GM18517 (cell line): ENCODE results near the gene SLMAP.

Experiments used
- ATAC-seq: cut with Tn5 transposase; IDR thresholded peaks from one replicate; pipeline ENCODE4 v1.9.1; 2021; ENCODE audit warnings: mild to moderate bottlenecking, moderate library complexity; ENCODE audit not compliant: unreplicated experiment

SLMAP gene

DNA sequence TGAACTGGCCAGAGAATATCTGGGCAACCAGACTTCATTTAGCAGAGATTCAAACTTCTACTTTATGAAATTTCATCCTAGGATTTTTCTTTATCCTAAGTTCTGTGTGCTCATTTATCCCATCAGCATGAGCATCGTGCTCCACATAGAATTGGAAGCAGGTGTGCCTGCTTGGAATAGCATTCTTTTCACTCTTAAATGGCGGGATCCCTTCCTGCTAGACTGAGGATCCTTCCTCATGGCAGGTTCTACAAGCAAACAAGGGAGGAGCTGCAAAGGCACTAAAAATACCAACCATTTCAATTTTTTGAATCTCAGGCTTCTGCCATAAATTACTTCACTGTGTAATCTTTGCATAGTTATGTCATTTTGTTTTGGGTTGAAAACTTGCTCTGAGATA, 177.5 kb downstream of the SLMAP start:
- ATAC-seq, result no peak

DNA sequence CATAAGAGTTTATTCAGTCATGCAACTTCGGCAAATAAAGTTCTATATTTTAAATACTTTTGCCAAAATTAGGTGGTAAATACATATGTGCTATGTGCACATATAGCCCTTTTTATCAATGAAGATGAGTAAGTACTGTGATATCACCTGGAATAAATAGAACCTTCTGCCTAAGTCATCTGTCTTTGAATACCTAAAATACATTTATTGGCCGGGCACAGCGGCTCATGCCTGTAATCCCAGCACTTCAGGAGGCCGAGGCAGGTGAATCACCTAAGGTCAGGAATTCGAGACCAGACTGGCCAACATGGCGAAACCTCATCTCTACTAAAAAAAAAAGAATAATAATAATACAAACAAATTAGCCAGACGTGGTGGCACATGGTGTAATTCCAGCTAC, 178.3 kb downstream of the SLMAP start:
- no peak for ATAC-seq

GRCh38 chr3:57935539-57935938, 179.4 kb downstream of the SLMAP start:
- ATAC-seq, result no peak

DNA sequence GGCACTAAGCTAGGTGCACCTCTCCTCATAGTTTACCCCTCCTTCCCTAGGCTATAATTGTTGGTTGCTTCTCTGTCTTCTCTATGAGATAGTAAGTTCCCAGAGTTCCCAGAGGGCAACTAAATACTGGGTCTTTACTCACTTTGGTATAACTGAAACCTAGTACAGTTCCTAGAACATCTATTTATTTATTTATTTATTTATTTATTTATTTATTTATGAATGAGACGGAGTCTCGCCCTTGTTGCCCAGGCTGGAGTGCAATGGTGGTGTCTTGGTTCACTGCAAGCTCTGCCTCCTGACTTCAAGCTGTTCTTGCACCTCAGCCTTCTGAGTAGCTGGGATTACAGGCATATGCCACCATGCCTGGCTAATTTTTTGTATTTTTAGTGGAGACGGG, 181.0 kb downstream of the SLMAP start:
- no peak for ATAC-seq

DNA sequence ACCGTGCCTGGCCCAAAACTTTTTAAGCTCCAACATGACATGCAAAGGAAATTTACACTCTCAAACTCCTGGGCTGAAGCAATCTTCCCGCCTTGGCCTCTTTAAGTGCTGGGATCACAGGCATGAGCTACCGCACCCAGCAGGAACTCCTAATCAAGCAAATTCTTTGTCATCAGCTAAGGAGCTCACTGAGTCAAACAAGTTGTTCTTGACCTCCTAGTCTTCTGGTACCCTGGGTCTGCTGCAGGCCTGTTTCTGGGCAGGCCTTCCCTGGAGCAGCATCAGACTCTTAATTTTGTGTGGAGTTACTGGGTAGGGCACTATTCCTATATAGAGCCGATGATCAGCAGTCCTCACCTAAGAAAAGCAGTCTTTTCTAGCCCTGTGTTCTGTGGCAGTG, 183.7 kb downstream of the SLMAP start:
- ATAC-seq, result no peak

GRCh38 chr3:57942388-57942787, 186.3 kb downstream of the SLMAP start:
- ATAC-seq, result no peak

- no peak for ATAC-seq
Measured at GRCh38 chr3:57942872-57943283, 186.8 kb downstream of the SLMAP start.

GRCh38 chr3:57943525-57944495, 187.7 kb downstream of the SLMAP start:
- ATAC-seq, result no peak

DNA sequence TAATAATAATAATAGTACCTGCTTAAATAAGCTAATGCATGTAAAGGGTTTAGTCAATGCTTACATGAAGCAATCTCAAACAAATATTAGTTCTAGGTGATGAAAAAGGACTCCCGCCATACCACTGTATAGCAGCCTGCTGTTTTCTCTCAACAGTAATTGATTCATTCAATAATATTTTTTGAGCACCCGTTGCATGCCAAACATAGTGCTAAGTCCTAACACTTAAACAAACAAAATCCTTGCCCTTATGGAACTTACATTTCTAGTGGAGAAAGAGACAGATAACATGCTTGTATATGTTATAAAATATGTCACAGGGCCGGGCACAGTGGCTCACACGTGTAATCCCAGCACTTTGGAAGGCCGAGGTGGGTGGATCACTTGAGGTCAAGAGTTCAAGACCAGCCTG, 190.9 kb downstream of the SLMAP start:
- ATAC-seq, result no peak

DNA sequence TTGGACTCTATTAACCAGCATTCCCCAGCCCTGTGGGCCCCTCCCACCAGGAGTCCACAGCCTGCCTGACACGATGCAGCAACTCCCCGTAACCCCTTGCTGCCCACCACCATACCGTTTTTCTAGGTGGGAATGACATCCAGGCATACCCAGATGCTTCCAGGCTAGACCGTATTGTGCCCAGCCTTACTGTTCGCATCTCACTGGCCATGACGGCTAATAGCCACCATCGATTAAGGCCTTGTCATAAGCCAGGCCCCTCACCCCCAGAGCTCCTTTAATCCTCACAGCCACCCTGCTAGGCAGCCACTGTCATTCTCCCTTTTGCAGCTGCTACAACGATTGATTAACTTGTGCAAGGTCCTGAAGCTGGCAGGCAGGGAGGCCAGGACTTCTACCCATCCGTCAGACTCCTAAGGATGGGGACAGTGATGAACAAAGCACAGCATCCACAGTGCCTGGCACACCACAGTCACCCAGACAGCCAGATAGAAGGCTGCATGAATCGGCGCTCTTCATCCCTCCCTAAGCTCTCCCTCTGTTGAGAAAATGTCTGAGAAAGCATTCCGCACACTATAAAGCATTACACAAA, 192.1 kb downstream of the SLMAP start:
- ATAC-seq, result no peak

DNA sequence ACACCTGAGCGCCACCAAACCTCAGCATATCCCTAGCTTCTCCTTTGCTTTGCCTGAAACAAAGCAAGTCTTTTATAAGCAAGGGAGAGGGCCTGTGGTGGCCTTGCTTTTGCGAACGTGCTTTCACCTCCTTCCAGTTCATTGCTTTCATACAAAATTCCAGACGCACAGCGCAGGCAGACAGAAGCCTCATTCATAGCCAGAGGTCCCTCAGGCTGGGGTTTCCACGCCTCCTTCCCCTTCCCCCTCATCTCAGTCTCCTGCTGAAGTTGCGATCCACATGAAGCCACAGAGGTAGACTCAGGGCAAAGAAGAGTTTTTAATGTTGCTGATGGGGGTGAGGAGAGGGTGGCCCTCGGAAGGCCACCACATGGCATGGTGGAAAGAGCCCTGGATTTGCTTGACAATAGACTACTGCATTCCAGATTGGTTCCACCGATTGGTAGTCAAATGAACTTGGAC, 192.7 kb downstream of the SLMAP start:
- ATAC-seq, result no peak

DNA sequence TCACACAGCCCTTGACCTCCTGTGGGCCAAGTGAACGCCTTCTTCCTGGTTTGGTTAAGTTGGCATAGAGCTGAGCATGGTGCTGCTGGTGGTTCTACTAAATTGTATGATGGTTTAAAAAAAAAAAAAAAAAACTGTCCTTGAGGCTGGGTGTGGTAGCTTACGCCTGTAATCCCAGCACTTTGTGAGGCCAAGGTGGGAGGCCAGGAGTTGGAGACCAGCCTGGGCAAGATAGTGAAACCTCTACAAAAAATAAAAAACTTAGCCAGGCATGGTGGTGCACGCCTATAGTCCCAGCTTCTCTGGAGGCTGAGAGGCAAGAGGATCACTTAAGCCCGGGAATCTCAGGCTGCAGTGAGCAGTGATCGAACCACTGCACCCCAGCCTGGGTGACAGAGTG, 193.2 kb downstream of the SLMAP start:
- no peak for ATAC-seq

DNA sequence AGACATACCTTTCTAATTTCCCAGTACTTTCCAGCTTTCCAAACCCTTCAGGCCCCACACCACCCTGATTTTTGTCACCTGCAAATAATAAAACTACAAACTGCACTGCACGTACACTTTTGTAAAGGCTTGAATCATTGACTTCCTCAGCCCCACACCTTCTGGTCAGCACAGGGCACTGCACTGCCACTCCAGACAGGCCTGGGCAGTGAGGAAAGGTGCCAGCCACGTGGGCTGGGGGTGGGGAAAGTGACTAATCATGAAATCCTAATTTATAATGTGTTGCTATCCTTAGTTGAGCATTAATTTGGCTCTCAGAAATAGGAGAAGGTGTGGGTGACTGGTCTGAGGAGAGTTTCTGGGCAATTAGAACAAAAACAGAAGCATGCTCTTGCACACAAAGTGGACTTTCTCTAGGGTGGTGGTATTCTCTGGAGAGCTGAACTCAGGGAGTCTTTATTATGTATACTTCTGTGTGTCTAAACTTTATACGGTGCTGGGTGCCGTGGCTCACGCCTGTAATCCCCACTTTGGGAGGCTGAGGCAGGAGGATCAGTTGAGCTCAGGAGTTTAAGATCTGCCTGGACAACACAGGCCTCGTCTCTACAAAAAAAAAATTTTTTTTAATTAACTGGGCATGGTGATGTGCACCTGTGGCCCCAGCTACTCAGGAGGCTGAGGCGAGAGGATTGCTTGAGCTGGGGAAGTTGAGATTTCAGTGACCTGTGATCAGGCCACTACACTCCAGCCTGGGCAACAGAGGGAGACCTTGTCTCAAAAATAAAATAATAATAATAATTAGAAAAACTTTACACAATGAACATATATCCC, 193.9 kb downstream of the SLMAP start:
- ATAC-seq, result no peak

DNA sequence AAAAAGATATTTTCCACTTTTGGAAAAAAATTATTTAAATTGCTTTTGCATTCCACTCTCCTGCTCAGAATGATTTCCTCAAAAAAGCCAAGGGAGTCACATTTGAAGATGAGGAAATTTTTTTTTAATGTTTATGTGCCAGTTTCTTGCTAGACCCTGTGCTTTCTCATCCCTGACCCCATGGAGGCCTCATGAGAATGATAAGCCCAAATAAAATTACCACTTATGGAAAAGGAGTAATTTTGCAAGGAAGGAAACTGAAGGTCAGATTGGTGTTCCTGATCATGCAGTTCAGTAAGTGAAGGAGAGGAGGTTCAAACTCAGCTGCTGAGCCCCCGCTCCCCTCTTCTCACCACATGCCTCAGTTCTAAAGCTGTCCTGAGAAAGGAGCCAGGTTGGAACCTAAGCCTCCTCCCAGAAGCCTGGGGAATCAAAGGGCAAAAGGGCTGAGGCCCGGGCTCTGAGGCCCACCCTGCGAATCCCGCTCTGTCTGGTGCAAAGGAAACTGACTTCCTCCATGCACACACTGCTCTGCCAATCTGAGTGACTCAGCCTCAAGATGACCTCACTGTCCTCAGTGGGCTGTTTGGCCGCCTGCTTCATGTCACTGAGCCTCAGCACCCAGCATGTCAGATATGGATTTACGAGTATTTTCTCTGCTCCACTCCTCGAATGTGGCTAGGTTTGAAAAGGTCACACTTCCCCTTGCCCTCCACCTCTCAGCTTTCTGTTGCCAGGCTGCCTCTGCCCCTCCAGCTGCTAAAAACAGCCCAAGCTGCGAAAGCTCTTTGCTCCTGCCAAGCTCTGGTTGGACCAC, 195.2 kb downstream of the SLMAP start:
- no peak for ATAC-seq

DNA sequence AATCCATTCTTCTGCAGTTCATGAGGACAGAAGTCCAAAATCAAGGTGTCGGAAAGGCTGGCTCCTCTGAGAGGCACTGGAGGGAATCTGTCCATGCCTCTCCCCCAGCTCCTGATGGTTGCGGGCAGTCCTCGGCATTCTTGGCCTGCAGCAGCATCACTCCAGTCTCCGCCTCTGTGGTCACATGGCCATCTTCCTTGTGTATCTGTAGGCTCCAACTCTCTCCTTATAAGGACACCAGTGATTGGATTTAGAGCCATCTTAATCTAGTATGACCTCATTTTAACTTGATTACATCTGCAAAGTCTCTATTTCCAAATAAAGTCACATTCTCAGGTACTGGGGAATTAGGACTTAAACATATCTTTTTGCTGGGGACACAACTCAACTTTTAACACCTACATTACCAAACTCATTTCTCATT, 196.1 kb downstream of the SLMAP start:
- no peak for ATAC-seq

- ATAC-seq, result no peak
Measured at GRCh38 chr3:57952651-57953050, 196.5 kb downstream of the SLMAP start.

GRCh38 chr3:57953576-57953975, 197.5 kb downstream of the SLMAP start:
- ATAC-seq, result no peak

DNA sequence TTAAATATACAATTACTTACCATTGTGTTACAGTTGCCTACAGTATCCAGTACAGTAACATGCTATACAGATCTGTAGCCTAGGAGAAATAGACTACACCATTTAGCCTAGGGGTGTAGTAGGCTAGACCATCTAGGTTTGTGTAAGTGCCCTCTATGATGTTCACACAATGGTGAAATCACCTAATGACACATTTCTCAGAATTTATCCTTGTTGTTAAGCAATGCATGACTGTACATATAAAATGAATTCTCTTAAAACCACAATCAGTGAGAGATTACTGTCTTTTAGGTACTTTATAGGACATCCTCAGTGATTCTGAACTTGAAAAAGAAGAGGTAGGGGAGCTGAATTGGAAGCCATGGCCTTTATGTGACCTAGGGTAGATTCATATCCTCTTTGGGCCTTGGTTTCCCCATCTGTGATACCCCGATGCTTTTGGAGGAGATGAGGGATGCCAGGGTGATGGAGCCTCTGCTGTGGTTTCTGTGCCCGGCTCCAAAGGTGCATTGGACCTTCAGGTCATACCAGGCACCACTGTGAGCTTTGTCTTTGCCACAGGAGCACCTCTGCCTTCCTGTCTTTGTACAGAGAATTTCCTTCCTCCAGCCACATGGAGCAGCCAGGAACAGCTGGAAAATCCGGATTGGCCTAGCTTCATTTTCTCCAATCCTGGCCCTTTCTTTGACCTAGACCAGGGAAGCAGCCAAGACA, 200.2 kb downstream of the SLMAP start:
- ATAC-seq, result no peak

DNA sequence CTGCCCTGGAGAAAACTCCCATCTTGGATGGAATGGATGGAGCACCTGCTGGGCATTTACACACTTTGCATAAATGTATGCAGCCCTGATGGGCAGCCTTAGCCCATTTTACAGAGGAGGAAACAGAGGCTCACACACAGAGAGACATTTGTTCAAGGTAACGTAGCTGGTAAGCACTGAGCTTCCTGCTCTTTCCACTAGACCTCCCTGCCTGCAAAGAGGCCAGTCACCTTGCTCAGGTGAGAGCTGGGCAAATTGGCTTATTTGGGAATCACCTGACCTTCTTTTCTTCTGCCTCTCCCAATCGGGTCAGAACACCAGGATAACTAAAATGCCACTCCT, 200.7 kb downstream of the SLMAP start:
- no peak for ATAC-seq

GRCh38 chr3:57957824-57958223, 201.7 kb downstream of the SLMAP start:
- no peak for ATAC-seq
